ENCODE results near the gene FCHSD1. TPM values are rescaled to one million over a fixed set of nuclear protein-coding genes. Genes with fewer than 3 reads are reported as not detected.

FCHSD1 gene
- total RNA-seq, 1 donor from 2014 or later = 8.7 TPM

GRCh38 chr5:141597814-141598213 is 53.4 kb downstream of the FCHSD1 start:
- TF ChIP-seq EZH2 (IDR thresholded peaks at IDR 0.05) = no peak
- H3K79me2 ChIP-seq (ENCODE audit: low read depth) = peaks cover 71% of the 10 kb centered on the region
- H3K36me3 ChIP-seq = no peaks in the 10 kb centered on the region
- no peaks in the 10 kb centered on the region for H3K9me3 ChIP-seq (ENCODE audit: low read depth)
- no peaks in the 10 kb centered on the region for H3K27me3 ChIP-seq
- H3K9ac ChIP-seq = no peak overlapping the region
- no peaks in the 10 kb centered on the region for H3K4me1 Mint-ChIP-seq
- H3K4me3 Mint-ChIP-seq = no peak overlapping the region
- H3K27me3 Mint-ChIP-seq (ENCODE audit: insufficient read depth, low read depth) = no peaks in the 10 kb centered on the region
- H3K4me2 ChIP-seq = no peak overlapping the region
- no peaks in the 10 kb centered on the region for H3F3A ChIP-seq (ENCODE audit: low read depth)
- H3K27ac ChIP-seq = no peak overlapping the region
- no peak overlapping the region for H3K4me3 ChIP-seq
- no peaks in the 10 kb centered on the region for H3K9me3 Mint-ChIP-seq
- no peak for DNase-seq (ENCODE audit: low spot score)
- no peak overlapping the region for H3K27ac Mint-ChIP-seq
- H3K36me3 Mint-ChIP-seq = no peaks in the 10 kb centered on the region
- H3K4me1 ChIP-seq = peaks cover 7% of the 10 kb centered on the region
- no peak overlapping the region for H2AFZ ChIP-seq (replicated peaks)
- peaks cover 28% of the 10 kb centered on the region for H4K20me1 ChIP-seq (ENCODE audit: low read depth)

- H3K9ac ChIP-seq = no peak overlapping the region
- Mint-ChIP-seq H3K4me1 (no peaks in the 10 kb centered on the region), H3K27ac (no peak overlapping the region), H3K36me3 (no peaks in the 10 kb centered on the region), H3K27me3 (ENCODE audit: insufficient read depth, low read depth) (no peaks in the 10 kb centered on the region), H3K9me3 (no peaks in the 10 kb centered on the region), H3K4me3 (no peak overlapping the region)
- no peak overlapping the region for H3K4me2 ChIP-seq
- no peak overlapping the region for H2AFZ ChIP-seq (replicated peaks)
- peaks cover 4% of the 10 kb centered on the region for H3F3A ChIP-seq (ENCODE audit: low read depth)
- TF ChIP-seq EZH2 (IDR thresholded peaks at IDR 0.05) (no peak), CTCF (IDR thresholded peaks at IDR 0.05) (no peak), EZH2phosphoT487 (IDR thresholded peaks at IDR 0.05) (no peak)
- no peaks in the 10 kb centered on the region for H3K27me3 ChIP-seq
- DNase-seq (ENCODE audit: low spot score) = no peak
- H3K4me1 ChIP-seq = peaks cover 7% of the 10 kb centered on the region
- H3K79me2 ChIP-seq (ENCODE audit: low read depth) = peaks cover 67% of the 10 kb centered on the region
- no peaks in the 10 kb centered on the region for H3K9me3 ChIP-seq (ENCODE audit: low read depth)
- H3K4me3 ChIP-seq = no peak overlapping the region
- peaks cover 29% of the 10 kb centered on the region for H4K20me1 ChIP-seq (ENCODE audit: low read depth)
- H3K36me3 ChIP-seq = no peaks in the 10 kb centered on the region
- H3K27ac ChIP-seq = no peak overlapping the region
Measured at GRCh38 chr5:141597394-141597793, 53.8 kb downstream of the FCHSD1 start.

- Histone ChIP-seq H3K36me3 (no peaks in the 10 kb centered on the region), H3F3A (ENCODE audit: low read depth) (peaks cover 6% of the 10 kb centered on the region), H4K20me1 (ENCODE audit: low read depth) (peaks cover 31% of the 10 kb centered on the region), H3K27me3 (no peaks in the 10 kb centered on the region), H3K27ac (no peak overlapping the region), H3K9ac (no peak overlapping the region), H3K4me1 (peaks cover 7% of the 10 kb centered on the region), H3K79me2 (ENCODE audit: low read depth) (peaks cover 66% of the 10 kb centered on the region), H3K4me2 (no peak overlapping the region), H2AFZ (replicated peaks) (no peak overlapping the region), H3K4me3 (no peak overlapping the region), H3K9me3 (ENCODE audit: low read depth) (no peaks in the 10 kb centered on the region)
- H3K4me1 Mint-ChIP-seq = no peaks in the 10 kb centered on the region
- no peaks in the 10 kb centered on the region for H3K9me3 Mint-ChIP-seq
- no peak for DNase-seq (ENCODE audit: low spot score)
- no peak overlapping the region for H3K4me3 Mint-ChIP-seq
- H3K27ac Mint-ChIP-seq = no peak overlapping the region
- H3K36me3 Mint-ChIP-seq = no peaks in the 10 kb centered on the region
- H3K27me3 Mint-ChIP-seq (ENCODE audit: insufficient read depth, low read depth) = no peaks in the 10 kb centered on the region
- no peak for TF ChIP-seq EZH2 (IDR thresholded peaks at IDR 0.05)
- no peak for TF ChIP-seq CTCF (IDR thresholded peaks at IDR 0.05)
- TF ChIP-seq EZH2phosphoT487 (IDR thresholded peaks at IDR 0.05) = no peak
Measured at GRCh38 chr5:141596867-141597266, 54.4 kb downstream of the FCHSD1 start.

- H3K4me3 ChIP-seq = no peak overlapping the region
- peaks cover 35% of the 10 kb centered on the region for H3K79me2 ChIP-seq (ENCODE audit: low read depth)
- peaks cover 11% of the 10 kb centered on the region for H3K36me3 ChIP-seq
Measured at GRCh38 chr5:141590127-141590526, 61.1 kb downstream of the FCHSD1 start.

More at GRCh38 chr5:141590127-141590526, 61.1 kb downstream of the FCHSD1 start:
- H4K20me1 ChIP-seq (ENCODE audit: low read depth) = peaks cover 4% of the 10 kb centered on the region
- H3K9me3 Mint-ChIP-seq = no peaks in the 10 kb centered on the region
- H3K27ac Mint-ChIP-seq = no peak overlapping the region
- H3K4me1 ChIP-seq = no peaks in the 10 kb centered on the region
- peaks cover 6% of the 10 kb centered on the region for H3F3A ChIP-seq (ENCODE audit: low read depth)
- no peak overlapping the region for H3K9ac ChIP-seq
- no peak for DNase-seq (ENCODE audit: low spot score)
- no peak overlapping the region for H3K4me3 Mint-ChIP-seq
- no peak overlapping the region for H3K27ac ChIP-seq
- H3K4me2 ChIP-seq = no peak overlapping the region
- H3K9me3 ChIP-seq (ENCODE audit: low read depth) = no peaks in the 10 kb centered on the region
- no peak for TF ChIP-seq CTCF (IDR thresholded peaks at IDR 0.05)
- no peak for TF ChIP-seq EZH2phosphoT487 (IDR thresholded peaks at IDR 0.05)
- no peak for TF ChIP-seq EZH2 (IDR thresholded peaks at IDR 0.05)
- H3K27me3 ChIP-seq = no peaks in the 10 kb centered on the region
- no peaks in the 10 kb centered on the region for H3K27me3 Mint-ChIP-seq (ENCODE audit: insufficient read depth, low read depth)
- peaks cover 6% of the 10 kb centered on the region for H3K36me3 Mint-ChIP-seq
- no peak overlapping the region for H2AFZ ChIP-seq (replicated peaks)
- H3K4me1 Mint-ChIP-seq = no peaks in the 10 kb centered on the region

Other genes starting within 250 kb of the FCHSD1 start
- gene PCDHGA9, start 248.6 kb downstream of the FCHSD1 start, total RNA-seq (ENCODE audit: low replicate concordance) = 0.97 and 2.2 TPM in 2 replicates
- gene PCDHGB6, start 243.4 kb downstream of the FCHSD1 start, total RNA-seq (ENCODE audit: low replicate concordance) = 13.2 and 22.1 TPM in 2 replicates
- gene PCDHGA10, start 238.4 kb downstream of the FCHSD1 start, total RNA-seq (ENCODE audit: low replicate concordance) = 4.2 and 4.7 TPM in 2 replicates
- 21.1 and 23.9 TPM in 2 replicates for gene PCDHGB7, start 233.7 kb downstream of the FCHSD1 start, total RNA-seq (ENCODE audit: low replicate concordance)
- gene PCDHGA11, start 230.4 kb downstream of the FCHSD1 start, total RNA-seq (ENCODE audit: low replicate concordance) = 9.5 and 13.3 TPM in 2 replicates
- gene PCDHGA12, start 220.9 kb downstream of the FCHSD1 start, total RNA-seq (ENCODE audit: low replicate concordance) = 0.79 and 2.2 TPM in 2 replicates
- 14.7 and 17.2 TPM in 2 replicates for gene PCDHGC3, start 175.5 kb downstream of the FCHSD1 start, total RNA-seq (ENCODE audit: low replicate concordance)
- 5.0 and 10.4 TPM in 2 replicates for gene PCDHGC4, start 166.4 kb downstream of the FCHSD1 start, total RNA-seq (ENCODE audit: low replicate concordance)
- gene PCDHGC5, start 162.3 kb downstream of the FCHSD1 start, total RNA-seq (ENCODE audit: low replicate concordance) = 0.43 and 1.3 TPM in 2 replicates
- 20.4 and 30.8 TPM in 2 replicates for gene DIAPH1, start 32.4 kb downstream of the FCHSD1 start, total RNA-seq (ENCODE audit: low replicate concordance)
- 57.3 and 83.2 TPM in 2 replicates for gene HDAC3, start 14.6 kb downstream of the FCHSD1 start, total RNA-seq (ENCODE audit: low replicate concordance)
- 0.30 and 3.9 TPM in 2 replicates for gene RELL2, start 14.4 kb downstream of the FCHSD1 start, total RNA-seq (ENCODE audit: low replicate concordance)
- 7.6 and 17.0 TPM in 2 replicates for gene ARAP3, start 30.8 kb upstream of the FCHSD1 start, total RNA-seq (ENCODE audit: low replicate concordance)
- gene PCDH1, start 227.0 kb upstream of the FCHSD1 start, total RNA-seq (ENCODE audit: low replicate concordance) = 24.8 and 48.4 TPM in 2 replicates